GM21723 (cell line): ENCODE data around the gene S100A10.
A peak's percentile ranks its signal among the peaks of the same experiment; 100 is the strongest.

ENCODE experiments used
- ATAC-seq: cut with Tn5 transposase; IDR thresholded peaks from one replicate; pipeline ENCODE4 v1.9.1; 2021; ENCODE audit warnings: mild to moderate bottlenecking, moderate library complexity; ENCODE audit not compliant: unreplicated experiment

The S100A10 gene

GRCh38 chr1:151988405-151988923 is 5.2 kb downstream of the S100A10 start:
- no peak for ATAC-seq

GRCh38 chr1:151986501-151987190 is 7.0 kb downstream of the S100A10 start:
- ATAC-seq, result no peak

DNA sequence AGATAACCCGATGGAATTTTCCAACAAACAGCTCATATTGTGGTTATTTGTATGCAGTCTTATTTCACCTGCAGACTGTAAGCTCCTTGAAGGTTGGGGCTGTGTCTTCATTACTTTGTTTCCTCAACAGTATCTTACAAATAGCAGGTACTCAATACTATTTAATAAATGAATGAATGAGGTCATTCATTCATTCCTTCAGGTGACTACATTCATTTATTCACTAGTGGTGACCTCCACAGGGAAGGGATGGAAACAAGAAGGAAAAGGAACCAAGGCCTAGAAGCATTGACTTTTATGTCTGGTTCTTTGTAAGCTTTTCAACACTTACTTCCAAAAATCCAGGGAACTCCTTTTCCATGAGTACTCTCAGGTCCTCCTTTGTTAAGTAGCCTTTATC is 7.9 kb downstream of the S100A10 start:
- no peak for ATAC-seq

DNA sequence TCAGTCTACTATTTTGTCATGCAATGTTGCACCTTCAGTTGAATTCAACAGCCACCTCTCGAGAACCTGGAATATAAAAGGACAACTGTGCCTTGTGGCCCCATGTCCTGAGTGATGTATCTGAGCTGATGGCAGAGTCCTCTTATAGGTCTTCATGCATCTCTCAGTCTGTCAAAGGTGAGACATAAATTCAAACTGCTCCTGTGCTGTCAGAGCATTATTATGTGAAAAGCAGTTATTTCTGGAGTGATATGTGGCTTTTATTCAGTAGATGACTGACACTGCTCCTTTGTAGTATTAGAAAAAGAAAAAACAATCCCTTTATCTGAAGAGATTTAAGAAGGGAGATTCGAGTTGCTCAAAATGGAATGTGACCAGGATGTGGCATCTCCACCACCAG is 8.4 kb downstream of the S100A10 start:
- no peak for ATAC-seq

DNA sequence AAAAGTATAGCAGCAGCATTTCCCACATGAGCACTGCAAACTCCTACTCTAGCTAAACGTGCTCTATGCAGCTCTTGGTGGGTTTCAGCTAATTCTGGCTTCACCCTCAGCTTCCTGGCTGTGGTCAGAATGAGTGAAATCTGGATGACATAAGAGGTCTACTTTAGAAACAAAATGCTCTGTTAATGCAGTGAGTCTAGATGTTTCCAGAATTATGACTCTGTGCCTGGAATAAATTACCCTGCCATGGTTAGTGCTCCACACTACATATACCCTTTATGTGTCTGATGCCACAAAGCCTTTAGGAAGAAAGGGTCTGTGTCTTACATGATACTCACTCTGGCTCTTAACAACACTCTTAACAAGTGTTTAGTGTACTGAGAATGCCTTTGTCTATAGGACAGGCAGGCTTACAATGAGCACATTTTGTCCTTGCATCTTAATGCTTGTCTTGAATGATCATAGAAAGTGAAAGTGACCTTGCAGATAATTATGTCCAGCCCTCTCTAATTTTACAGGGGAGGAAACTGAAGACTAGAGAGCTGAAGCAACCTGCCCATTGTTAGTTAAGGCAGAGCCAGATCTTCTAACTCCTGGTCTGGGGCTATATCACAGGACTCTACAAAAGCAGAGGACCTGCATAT is 9.2 kb downstream of the S100A10 start:
- ATAC-seq, result peak; percentile 86

DNA sequence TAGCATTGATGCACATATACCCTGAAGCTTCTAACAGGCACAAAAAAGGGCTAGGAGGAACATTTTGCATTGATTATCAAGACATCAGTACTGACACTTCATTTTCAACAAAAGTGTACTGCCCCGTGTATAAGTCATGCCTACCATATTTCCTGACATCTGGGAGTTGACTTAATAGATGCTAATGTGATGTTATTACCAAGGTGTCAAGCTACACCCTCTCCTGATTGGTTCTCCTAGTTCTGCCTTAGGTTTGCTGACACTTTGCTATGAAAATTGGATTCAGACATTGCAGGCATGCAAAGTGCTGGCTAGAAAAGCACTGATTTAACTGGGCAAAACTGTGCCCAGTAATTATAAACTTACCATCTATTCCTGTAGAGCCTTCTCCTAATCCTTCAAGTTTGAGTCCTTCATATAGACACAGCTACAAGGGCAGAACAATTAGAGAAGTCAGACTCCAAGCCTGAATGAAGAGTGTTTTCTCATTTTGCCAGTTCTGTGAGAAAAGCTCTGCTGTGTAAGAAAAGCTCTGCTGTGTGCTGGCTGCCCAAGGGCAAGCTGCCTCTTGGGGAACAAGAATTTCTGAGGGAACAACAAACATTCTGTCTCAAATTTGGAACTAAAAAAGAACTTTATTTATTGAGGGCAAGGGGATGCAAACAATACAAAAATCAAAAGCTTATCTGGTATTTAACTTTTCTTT is 11.2 kb downstream of the S100A10 start:
- ATAC-seq, result no peak

DNA sequence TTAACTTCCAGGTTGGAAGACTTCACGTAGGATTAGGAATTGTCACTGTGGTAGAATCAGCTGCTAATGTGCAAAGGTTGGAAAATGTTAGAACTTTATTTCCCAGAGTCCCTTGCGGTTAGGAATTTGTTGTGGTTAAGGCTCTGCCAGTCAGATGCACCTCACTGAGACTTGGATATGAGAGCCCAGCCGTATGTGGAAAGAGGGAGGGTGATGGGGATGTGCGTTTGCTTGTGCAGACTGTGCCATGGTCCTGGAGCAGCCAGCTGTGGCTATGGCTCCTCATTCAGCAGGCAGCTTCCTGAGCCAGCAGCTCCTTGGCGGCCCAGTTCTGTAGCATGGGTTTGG is 12.5 kb downstream of the S100A10 start:
- ATAC-seq, result no peak

- no peak for ATAC-seq
Observed at GRCh38 chr1:151980287-151981177, 13.1 kb downstream of the S100A10 start.

- no peak for ATAC-seq
Observed at GRCh38 chr1:151978922-151979321, 14.7 kb downstream of the S100A10 start.

DNA sequence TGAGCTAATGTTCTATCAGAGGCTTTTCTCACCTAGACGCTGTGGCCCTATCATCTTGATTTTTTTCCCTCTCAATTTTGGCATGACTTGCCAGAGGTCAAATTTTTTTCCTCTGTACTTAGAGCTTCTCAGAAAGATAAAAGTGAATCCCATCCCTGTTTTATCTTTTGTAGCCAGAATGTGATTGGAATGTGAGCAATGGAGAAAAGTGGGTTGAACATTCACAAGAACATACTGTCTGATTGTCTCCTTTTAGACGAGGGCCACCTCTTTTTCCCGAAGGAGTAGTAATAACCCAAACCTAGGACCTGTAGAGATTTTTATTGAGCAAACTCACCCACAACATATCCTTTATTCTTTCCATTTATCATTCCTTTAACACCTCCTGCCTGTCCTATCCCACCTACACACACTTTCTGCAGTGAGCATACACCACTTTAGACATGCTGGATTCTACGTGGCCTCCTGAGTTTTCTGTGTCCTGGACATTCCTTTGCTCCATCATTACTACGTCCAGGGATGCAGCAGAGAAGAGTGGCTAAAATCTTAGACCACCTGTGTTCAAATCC is 15.9 kb downstream of the S100A10 start:
- no peak for ATAC-seq

DNA sequence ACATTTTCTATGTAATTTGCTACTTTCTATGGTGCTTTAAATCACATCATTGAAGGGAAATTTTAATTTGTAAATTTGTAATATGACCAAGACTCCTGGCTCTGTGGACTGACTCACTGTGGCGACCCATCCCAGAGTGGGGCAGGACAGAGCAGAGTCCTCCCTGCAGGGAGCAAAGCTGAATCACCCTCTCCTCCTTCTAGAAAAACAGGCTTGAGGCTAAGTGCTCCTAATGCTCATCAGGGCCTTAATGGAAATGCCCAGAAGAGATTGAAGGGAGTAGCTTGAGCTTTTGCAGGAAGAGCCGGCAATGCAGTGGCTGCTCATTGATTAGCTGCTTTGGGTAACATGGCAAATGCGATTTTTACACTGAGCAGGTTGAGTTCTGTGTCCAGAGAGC is 16.8 kb downstream of the S100A10 start:
- no peak for ATAC-seq

- ATAC-seq, result no peak
Observed at GRCh38 chr1:151976015-151976343, 17.7 kb downstream of the S100A10 start.

DNA sequence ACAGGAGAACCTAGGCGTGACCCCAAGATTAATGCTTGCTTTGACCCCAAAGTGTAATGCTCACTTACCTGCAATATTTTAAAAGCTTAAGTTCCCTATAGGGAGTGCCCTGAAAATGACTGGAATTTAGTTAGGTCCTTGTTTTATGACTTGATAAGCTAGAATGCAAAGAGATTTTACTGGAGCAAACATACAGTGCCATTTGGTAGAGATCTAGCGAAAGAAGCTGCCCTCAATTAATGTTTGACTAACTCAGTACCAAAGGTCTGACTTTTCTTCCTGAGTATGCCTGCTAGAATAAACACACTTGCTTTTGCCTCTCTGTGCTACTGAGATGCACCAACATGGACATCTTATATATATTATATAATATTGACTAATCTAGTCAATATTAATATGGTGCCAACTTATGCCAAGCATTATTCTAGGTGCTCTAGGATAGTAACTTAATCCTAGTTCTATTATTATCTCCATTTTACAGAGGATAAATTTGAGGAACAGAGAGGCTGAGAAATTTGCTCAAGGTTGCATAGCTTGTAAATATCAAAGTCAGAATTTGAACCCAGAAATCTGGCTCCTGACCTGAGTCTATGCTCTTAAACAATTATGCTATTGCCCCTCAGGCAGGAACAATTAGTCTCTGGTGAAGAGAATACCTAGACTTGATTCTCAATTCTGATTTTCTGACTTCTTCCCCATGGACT is 18.2 kb downstream of the S100A10 start:
- no peak for ATAC-seq

DNA sequence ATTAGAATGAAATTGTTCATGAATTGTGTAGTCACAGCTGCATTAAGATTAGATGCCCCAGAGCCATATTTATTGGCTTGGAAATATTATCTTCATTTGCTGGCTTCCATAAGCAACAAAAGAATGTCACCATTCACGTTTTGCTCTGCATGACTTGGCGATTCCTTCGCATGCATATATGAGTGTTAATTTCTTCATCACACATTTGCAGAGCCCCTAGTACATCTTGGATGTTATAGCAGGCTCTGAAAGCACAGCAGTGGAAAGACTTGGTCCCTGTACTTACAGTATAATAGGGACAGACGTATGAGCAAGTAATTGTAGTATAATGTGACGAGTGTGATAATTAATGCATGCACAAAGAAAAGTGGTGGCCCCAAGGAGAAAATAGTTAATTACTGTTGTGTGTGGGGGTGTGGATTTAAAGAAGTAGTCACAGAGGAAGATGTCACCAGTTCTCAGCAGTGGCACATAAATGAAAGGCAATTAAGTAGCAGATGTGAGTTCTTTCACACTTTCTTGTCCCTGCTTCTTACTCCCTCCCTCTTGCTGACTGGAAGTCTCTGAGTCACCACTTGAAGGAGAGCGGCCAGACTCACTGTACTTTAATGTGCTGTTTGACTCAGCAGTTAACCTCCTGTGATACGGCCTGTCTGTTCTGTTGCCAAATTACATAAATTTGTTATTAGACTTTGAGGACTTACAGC is 21.0 kb downstream of the S100A10 start:
- ATAC-seq, result no peak

DNA sequence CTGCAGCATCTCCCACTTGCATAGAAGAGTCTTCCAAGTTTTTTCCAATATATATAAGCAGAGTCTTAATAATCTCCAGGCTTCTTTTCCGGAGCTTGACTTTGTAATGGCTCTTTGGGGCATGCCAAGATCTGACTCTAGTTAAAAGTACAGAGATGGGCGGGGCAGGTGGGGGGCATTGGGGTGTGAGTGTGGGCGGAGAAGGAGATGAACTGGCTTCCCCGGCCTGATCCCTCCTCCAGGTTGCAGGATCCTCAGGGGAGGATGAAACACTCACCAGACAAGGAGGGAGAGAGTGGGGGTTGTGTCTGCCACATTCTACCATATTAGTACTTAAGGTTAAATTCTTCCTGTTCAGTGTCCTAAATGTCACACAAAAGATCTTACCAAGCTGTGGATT is 23.0 kb downstream of the S100A10 start:
- ATAC-seq, result no peak

- ATAC-seq, result no peak
Observed at GRCh38 chr1:151970128-151970527, 23.5 kb downstream of the S100A10 start.

GRCh38 chr1:151968791-151969399 is 24.8 kb downstream of the S100A10 start:
- ATAC-seq, result no peak

DNA sequence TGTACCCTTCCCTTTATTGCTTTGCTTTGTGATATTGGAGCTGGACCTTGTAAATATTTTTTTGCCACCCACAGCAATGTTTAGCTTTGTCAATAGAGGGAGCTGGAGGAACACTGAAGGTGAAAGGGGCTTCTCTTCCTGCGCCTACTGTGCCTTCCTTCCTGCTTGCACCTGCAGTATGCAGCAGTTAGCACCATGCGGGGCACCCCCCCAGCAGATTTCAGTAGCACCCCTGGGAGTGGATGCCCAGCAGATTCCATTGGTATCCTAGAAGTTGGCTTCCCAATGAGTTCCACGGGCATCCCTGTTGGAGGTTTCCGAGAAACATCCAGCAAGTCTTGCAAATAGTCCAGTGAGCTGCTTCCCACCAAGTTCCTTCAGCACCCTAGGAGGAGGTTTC is 25.6 kb downstream of the S100A10 start:
- no peak for ATAC-seq

GRCh38 chr1:151967091-151967490 is 26.6 kb downstream of the S100A10 start:
- no peak for ATAC-seq
